T-helper 22 cell (primary cell): ENCODE data around the gene GHR.

Source experiments
- DNase-seq: peaks from one replicate; pipeline ENCODE4 v3.0.0-alpha.2; 2020; ENCODE audit warnings: low read depth

Gene GHR

DNA sequence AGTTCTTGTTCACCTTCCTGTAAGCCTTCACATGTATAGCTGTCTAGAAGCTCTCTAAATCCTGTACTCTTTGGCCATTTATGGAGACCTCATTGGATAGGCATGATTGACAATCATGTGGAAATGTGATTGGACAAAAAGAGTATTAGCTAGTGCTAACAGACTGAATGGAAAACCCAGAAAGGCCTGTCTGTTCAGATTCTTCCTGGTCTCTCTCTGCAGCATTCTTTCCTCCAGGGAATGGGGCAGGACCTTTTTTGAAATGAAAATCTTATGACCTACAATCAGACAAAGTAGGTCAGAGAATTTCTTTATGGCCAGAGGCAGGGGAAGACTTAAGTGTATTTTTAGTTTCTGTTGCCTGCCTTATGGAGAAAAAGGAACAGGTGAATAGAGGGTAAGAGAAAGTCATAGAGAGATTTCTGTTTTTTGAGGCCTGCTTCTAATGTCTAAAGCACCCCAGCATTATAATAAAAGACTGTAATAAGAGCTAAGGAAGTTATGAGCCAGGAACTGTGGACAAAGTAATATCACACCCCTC lies 181.0 kb downstream of the GHR start:
- no peak for DNase-seq

DNA sequence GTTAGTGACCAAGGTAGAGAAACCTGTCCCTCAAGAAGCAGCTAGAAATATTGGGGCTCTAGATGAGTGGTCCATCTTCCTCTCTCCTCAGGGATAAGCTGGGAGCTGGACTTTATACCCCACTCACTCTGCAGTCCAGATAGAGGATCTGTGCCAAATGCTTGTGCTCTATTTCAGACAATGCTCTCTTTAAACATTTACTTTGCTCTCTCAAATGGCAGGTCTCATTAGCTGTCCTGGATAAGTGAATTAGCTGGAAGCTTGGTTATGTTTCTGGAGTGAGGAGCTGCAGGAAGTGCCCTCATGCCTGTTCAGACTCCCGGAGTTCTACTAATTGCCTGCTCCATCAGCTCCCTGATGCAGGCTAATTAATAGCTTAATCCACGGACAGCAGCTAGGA lies 182.3 kb downstream of the GHR start:
- no peak for DNase-seq

DNA sequence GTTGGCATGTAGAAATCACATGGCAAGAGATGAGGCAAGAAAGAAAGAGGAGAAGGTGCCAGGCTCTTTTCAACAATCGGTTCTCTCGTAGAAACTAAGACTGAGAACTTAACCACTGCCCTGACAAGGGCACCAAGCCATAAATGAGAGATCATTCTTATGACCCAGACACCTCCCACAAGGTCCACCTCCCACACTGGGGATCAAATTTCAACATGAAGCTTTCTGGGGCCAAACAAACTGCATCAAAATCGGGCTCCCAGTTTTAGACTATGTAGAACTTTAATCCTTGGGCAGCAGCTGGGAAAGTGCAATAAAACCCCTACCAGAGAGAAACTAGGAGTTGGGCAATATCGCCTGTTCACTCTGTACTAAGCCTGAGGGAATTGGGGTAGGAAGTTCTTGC lies 183.2 kb downstream of the GHR start:
- DNase-seq: no peak

DNA sequence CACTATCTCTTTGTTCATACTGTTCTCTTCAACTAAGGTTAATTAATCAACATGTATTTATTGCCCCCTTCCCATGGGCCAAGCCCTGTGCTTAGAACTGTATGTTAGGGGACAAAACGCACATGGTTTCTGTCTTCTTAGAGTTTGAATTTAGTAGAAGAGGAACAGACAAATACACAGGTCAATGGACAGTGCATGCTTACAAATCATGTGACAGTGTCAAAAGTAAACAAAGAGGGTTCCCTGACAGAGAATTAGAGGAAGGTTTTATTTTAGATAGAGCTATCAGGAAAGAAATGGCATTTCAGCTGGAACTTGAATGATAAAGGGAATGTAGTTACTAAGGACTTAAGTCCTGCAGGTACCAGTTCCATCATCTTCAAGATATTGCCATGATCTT lies 188.2 kb downstream of the GHR start:
- DNase-seq: no peak

DNA sequence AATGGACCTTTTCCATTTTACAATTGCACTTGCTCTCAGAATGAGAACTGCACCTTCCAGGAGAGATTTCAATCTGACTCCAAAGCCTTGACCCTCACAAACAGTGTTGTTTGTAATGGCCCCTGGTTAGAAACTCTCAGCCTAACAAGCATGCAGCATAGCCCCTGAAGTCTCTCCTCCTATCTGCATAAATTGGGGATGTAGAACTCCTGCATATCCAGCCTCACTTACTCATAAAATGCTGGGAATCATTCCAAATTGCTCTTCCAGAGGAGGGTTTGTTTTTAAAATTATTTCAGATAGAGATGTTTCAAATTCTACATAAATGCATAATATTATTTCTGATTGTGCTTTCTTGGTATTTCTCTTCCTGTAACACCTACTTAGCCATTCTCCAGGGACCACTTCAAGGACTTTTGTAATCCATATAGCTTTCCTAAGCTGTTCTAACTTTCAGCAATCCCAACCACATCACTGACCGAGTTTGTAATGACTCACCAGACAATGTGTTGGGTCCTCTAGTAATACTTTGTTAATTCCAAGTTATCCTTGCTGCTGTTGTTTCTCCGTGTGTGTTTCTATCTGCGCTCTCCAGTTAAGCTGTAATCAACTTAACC lies 189.6 kb downstream of the GHR start:
- no peak for DNase-seq

DNA sequence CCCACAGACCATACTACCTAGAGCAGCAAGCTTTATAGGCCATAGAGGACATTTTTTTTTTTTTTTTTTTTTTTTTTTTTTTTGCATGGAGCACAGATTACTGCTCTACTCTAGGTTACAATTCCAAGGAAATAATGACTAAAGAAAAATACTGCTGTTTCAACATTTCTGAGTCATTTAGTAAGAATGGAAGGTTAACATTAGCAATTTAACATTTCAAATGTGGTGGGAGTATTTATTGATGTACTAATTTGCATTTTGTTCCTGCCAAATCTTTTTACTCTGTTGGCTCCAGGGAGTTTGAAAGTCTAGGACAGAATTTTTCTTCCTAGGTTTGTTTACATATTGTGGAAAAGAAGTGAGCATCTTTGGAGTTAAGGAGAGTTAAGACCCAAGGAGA lies 191.3 kb downstream of the GHR start:
- DNase-seq: no peak

DNA sequence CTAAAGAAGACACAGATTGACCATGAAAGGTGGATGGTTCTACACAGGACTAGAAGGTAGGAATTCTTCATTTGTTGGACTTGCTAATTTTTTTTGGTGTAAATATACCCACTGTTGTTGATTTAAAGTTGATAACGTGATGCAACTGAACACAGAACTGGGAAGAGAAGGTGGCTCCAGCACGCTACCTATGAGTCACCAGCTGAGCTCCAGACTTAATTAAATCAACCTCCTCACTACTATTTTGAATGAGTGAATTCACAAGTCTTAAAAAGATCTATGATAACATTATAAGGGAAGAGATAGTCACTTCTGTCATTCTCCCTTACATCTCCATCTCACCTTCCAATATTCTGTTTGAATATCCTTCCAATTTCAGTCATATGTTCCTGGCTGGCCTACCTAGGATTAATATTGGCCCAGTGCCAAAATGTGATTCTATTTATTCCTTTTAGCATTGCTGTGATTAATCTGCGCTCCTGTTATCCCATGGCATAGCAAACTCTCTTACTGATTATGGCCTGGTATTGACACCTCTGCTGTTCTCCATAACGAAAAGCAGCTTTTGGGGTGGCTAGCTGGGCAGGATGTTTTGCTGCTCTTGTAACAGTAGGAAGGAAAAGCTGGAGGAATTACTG lies 197.5 kb downstream of the GHR start:
- DNase-seq: no peak

DNA sequence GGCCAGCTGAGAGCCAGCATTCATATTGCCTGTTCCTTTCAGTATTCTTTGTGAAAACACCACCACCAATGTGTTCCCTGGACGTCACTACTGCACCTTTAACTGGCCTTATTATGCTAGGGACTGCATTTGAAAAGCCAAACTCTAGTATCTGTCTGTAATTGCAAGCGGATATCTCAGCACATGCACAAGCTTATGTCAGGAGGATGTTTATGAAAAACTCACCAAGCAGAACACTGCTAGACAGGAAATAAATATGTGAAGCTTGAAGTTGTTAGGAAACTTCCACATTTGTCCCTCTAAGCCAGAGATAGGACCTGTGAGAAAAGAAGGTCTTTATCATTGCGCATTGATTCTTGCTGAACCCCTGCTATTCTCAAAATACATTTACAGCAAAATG lies 198.0 kb downstream of the GHR start:
- no peak for DNase-seq

DNA sequence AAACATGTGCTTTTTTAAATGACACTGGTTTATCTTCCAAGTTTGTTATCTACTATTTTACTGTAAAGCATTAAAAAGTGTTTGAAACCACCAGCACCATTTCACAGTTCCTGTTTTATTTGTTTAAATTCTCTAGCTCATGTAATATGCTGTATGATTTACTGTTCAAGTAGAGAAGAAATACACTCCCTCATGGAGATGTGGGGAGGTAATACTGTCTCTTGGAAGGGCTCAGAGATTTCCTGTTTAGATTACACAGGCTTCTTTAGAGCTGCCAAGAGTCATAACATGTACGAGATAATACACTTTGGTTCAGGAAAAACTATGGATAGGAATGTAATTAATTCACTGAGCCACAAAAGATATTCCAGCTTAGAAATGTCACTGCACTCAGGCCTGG lies 198.4 kb downstream of the GHR start:
- no peak for DNase-seq

DNA sequence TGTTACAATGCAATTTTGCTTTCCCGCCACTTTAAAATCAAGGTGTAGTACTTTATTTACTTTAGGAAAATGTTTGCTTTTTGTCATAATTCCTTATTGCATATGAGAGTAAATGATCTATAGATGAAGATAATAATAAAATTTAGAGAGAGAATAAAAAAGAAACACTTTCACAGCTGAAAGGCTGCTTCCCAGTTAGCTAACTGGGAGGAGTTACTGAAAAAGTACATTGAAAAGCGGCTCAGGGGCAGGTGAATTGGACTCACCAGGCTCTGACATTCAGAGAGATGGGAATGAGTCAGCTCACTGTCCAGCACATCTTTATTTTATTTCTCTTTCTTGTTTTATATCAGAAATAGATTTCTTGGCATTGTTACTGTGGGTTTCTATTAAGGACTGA lies 201.7 kb downstream of the GHR start:
- no peak for DNase-seq

DNA sequence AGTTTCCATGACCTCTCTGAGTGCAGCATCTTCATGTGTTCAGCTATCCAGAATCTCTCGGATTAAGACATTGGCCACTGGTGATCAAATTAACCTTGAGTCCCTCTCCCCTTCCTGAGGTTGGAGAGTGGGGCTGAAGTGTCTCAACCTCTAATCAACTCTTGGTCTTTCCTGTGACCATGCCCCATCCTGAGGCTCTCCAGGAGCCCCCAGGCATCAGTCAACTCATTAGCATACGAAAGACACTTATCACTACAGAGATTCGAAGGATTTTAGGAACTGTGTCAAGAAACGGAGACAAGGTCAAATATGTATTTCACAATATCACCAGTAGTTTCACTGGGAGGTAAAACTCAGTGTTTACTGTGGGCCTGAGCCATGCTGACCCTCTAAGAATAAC lies 203.2 kb downstream of the GHR start:
- no peak for DNase-seq

DNA sequence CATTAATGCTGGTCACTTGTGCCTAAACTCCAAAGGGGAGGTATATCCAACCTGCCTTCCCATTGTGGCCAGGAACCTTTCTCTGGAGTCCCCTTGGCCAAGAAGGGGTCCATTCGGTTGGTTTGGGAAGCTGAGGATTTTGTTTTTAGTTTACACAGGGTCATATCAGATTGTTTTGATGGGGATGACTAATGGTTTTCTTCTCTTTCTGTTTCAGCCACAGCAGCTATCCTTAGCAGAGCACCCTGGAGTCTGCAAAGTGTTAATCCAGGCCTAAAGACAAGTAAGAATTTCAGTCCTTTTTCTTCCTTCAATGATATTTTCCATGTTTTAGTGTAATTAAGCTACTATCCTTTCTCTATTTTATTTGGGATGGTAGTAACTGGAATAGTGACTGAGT lies 205.6 kb downstream of the GHR start:
- DNase-seq: no peak

DNA sequence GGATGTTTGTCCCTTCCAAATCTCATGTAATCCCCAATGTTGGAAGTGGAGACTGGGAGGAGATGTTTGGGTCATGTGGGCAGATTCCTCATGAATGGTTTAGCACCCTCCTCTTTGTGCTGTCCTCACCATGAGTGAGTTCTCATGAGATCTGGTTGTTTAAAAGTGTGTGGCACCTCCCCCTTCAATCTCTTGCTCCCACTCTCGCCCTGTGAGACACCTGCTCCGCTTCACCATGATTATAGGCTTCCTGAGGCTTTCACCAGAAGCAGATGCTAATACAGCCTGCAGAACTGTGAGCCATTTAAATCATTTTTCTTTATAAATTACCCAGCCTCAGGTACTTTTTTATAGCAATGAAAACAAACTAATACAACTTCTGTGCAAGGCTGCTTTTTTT lies 206.0 kb downstream of the GHR start:
- no peak for DNase-seq

DNA sequence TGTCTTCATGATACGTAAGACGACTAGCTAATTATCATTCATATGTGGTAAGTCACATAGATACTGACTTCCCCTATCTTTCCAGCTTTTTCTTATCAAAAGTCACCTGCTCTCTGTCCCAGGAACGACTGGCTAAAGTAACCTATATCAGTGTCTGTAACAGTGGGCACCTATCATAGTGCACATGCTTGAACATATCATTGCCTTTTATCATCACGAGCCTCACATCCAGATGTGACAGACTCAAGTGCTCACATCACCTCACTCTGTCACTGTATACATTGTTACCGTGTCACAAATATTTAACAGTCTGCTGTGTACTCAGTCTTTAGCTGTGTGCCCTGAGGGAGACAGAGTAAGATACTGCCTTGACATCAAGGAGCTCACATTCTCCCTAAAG lies 208.0 kb downstream of the GHR start:
- no peak for DNase-seq

DNA sequence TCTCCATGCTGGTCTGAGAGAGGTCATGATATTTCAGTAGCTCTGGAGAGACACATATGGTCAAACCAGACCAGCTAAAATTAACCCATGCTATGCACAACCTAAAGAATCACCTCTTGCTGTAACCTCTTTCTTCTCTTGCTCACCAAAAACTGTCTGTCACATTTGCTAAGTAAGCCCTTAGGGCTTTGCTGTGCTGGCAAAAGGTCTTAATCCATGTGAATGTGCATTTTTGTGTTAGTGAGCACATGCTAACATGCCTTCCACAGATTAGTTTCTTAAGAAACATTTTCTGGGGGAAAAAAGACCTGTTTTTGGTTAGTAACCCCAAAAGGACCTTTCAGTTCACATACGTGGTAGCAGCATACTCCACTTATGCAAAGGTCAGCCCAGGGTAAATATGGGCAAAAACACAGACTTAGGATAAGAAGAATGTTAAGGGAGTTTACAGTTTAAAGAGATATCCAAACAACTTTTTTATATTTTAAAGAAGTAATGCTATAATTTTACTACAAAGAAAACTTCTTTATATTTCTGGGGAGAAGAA lies 209.2 kb downstream of the GHR start:
- DNase-seq: no peak

DNA sequence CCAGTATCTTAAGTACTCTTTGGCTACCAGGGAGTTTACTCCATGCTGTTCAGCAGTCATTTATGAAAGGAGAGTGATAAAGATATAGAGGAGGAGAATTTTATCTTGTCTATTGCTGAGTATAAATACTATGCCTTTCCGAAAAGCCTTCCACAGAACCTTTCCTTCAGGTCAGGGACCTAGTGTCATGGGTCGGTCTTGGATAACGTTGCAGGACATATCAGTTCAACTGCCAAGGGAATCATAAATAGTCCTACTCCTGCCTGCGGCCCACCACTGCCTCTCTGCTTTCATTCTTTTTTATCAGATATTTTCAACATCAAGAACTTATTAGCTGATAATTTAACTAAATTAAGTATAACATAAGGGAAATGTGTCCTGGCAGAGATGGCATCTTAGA lies 211.3 kb downstream of the GHR start:
- DNase-seq: no peak

DNA sequence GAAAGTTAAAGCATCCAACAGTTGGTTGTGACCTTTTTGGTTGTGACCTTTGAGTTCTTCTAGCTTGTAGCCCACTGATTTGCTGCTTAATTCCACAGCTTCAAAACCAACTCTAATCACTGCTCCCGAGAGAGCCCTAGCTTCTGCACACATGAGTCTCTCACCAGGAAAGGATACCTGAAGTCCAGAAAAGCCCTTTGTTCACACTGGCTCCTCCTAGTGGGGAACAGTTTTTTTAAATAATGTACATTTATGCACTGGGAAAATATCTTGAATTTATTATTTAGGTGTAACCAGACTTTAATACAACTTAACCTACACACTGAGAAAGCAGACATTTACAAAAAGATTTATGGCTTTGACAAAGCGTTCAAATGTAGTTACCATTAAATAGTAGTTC lies 213.2 kb downstream of the GHR start:
- DNase-seq: no peak

DNA sequence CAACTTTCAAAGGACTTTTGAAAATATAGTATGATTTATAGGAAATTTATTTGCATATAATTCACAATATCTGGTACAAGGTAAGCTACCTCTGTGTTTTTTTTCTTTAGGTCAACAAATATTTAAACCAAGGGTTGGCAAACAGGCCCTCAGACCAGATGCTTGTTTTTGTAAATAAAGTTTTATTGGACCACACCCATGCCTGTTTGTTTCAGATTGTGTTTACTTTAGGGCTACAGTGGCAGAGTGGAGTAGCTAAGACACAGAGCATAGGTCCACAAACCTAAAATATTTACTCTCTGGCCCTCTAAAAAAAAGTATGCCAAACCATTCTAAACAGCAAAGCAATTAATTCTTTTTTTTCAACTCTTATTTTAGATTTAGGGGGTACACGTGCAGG lies 213.7 kb downstream of the GHR start:
- no peak for DNase-seq

DNA sequence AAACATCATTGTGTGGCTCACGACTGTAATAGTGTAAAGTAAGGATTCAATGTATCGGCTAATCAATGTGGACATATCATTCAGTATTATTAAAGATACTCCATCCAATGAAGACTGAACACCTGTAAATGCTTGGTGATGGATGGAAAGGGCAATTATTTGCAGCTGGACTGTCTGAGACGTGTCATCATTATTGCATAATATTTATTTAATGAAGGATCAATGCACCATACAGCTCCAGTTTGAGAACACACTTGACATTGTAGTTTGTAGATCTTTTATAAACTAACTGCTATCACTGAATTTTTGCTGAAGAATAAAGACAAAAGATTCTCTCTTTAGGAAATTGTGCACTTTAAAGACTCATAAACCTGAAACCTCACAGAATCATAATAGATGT lies 215.7 kb downstream of the GHR start:
- DNase-seq: no peak

DNA sequence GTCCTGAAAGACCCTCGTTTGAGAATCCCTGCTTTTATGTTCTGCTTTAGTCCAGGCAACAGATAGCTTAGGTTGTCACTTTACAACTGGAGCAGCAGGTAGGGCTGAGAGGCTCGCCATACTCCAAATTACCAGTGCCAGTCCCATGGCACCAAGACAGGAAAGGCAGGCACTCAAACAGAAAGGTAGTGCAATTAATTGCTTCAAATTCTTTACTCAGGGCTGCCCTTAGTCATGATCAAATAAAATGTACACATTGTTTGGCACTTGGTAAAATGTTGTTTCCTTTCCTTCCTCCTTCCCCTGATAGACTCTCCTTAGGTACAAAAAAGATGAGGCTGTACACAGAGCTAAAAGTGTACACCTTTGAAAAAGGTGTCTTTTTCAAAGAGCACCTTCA lies 217.6 kb downstream of the GHR start:
- DNase-seq: no peak

DNA sequence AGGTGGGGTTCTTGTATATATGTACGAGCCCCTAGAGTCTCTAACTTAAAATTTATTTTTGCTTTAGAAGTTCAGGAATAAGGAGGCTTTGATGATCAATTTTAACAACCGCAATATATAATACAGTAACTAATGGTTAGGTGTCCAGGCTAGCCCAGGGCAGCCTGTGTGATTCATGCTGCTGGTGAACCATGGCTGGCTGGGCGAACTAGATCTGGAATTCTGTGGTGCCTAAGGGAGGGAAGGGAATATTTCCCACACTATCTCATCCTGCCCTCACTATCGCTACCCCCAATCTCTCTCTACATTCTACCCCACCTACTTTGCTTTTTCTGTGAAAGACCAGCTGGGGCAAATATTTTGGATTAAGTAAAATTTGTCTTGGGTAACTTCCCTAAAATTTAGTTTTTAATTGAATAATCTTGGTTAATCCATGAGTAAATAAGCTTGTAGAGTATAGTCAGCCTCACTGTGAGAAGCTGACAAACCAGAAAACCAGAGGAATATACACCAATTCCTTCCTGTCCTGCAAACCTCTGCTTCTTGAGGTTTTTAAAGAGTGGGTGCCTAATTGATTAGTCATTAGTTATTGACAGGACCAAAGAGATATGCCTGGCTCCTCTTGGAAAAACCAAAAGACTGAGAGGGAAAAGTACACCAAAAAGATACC lies 218.2 kb downstream of the GHR start:
- no peak for DNase-seq

DNA sequence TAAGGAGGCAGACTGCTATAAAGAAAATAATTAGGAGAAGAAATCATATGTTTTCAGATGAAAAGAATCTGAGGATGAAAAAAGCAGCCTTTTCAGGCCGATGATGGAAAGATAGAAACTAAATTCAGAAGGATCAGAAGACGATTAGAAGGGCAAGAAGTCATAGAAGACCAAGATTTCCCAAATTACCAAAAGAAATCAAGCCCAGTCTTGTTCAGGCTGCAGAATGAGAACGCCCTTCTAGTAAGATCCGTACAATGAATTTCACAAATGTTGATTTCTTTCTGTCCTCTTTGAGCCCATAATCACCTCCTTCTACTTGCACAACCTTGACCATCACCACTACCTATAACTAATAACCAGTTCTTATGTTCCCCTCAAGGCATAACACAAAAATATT lies 218.8 kb downstream of the GHR start:
- no peak for DNase-seq

DNA sequence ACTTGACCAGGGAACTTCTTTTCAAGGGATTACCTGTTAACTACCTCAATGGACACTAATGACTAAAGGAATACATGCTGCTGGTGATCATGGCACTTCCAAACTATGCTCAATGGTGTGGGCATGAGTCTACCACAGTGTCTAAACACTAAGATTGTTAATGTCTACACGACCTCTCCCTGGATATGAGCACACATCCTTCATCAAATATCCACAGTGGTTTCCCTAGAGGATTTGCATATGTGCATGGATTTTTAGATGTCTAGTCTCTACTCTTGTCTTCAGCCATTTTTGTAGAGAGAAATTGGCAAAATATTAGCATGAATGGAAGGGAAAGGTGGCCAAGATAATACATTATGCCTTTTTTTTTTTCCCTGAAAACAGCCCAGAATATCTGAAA lies 220.1 kb downstream of the GHR start:
- no peak for DNase-seq
